GM18909 (cell line): ENCODE measurements around the gene KCNMA1.

Source experiments
- ATAC-seq: cut with Tn5 transposase; IDR thresholded peaks from one replicate; pipeline ENCODE4 v1.9.1; 2021; ENCODE audit warnings: mild to moderate bottlenecking; ENCODE audit not compliant: unreplicated experiment, poor library complexity

KCNMA1 gene

GRCh38 chr10:77637532-77638320, at the start of gene KCNMA1:
Gene KCNMA1, minus strand, starts transcription at chr10:77637808.
- no peak for ATAC-seq

GRCh38 chr10:77686650-77687417, 49.2 kb upstream of the KCNMA1 start:
- no peak for ATAC-seq

- no peak for ATAC-seq
These were observed 48.5 kb upstream of the KCNMA1 start for GRCh38 chr10:77686096-77686495.

- ATAC-seq = no peak
These were observed 47.8 kb upstream of the KCNMA1 start for GRCh38 chr10:77685432-77685831.

- ATAC-seq = peak; percentile 58
These were observed 45.5 kb upstream of the KCNMA1 start for GRCh38 chr10:77683088-77683432.

GRCh38 chr10:77682393-77683087, 44.9 kb upstream of the KCNMA1 start:
- ATAC-seq = peak; percentile 25

GRCh38 chr10:77681839-77682238, 44.2 kb upstream of the KCNMA1 start:
- ATAC-seq = no peak

- no peak for ATAC-seq
These were observed 43.2 kb upstream of the KCNMA1 start for GRCh38 chr10:77680811-77681210.

- no peak for ATAC-seq
These were observed 42.5 kb upstream of the KCNMA1 start for GRCh38 chr10:77680065-77680464.

GRCh38 chr10:77679217-77679616, 41.6 kb upstream of the KCNMA1 start:
- no peak for ATAC-seq

- ATAC-seq = no peak
These were observed 40.5 kb upstream of the KCNMA1 start for GRCh38 chr10:77678146-77678545.

- ATAC-seq = no peak
These were observed 37.7 kb upstream of the KCNMA1 start for GRCh38 chr10:77675347-77675746.

- ATAC-seq = no peak
These were observed 36.0 kb upstream of the KCNMA1 start for GRCh38 chr10:77673515-77674140.

- no peak for ATAC-seq
These were observed 35.5 kb upstream of the KCNMA1 start for GRCh38 chr10:77673101-77673500.

GRCh38 chr10:77671594-77672252, 34.1 kb upstream of the KCNMA1 start:
- ATAC-seq = no peak

GRCh38 chr10:77670817-77671443, 33.3 kb upstream of the KCNMA1 start:
- no peak for ATAC-seq

- no peak for ATAC-seq
These were observed 32.3 kb upstream of the KCNMA1 start for GRCh38 chr10:77669892-77670291.

- peak; percentile 88 for ATAC-seq
These were observed 30.1 kb upstream of the KCNMA1 start for GRCh38 chr10:77667426-77668324.

GRCh38 chr10:77666821-77667220, 29.2 kb upstream of the KCNMA1 start:
- ATAC-seq = no peak
